ENCODE measurements around the gene ATG9A. TPM values are rescaled to one million over a fixed set of nuclear protein-coding genes. Genes with fewer than 3 reads are reported as not detected.

ATG9A gene
- total RNA-seq, 4 donors from 2014 or later, result 21.5 to 53.5 (median 45.9) TPM

DNA sequence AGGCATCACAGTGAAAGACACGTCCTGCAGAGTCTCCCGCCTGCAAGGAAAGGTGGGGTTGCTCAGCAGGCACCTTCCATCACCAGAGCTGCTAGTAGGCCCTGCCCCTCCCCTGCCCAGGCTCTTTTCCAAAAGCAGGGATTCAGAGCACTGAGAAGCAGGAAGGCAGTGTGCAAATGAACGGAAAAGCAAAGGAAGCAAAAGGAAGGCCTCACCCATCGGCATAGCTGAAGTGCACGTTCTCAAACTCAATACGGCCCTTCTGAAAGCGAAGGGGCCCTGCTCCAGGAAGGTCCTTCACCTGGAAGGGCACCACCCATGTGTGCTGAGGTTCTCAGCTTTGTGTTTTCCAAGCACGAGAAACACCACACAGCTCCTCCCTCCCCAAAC is 16.4 kb downstream of the ATG9A start:
- Histone ChIP-seq H3K9me3 (no peaks in the 10 kb centered on the region), H3K36me3 (no peaks in the 10 kb centered on the region), H3K4me3 (no peak overlapping the region), H3K27me3 (no peaks in the 10 kb centered on the region), H3K4me1 (peaks cover 0 to 6% of the 10 kb centered on the region in 2 donors), H3K27ac (no peak overlapping the region)
- no peak for DNase-seq
- TF ChIP-seq, protein P1, sequence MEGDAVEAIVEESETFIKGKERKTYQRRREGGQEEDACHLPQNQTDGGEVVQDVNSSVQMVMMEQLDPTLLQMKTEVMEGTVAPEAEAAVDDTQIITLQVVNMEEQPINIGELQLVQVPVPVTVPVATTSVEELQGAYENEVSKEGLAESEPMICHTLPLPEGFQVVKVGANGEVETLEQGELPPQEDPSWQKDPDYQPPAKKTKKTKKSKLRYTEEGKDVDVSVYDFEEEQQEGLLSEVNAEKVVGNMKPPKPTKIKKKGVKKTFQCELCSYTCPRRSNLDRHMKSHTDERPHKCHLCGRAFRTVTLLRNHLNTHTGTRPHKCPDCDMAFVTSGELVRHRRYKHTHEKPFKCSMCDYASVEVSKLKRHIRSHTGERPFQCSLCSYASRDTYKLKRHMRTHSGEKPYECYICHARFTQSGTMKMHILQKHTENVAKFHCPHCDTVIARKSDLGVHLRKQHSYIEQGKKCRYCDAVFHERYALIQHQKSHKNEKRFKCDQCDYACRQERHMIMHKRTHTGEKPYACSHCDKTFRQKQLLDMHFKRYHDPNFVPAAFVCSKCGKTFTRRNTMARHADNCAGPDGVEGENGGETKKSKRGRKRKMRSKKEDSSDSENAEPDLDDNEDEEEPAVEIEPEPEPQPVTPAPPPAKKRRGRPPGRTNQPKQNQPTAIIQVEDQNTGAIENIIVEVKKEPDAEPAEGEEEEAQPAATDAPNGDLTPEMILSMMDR (IDR thresholded peaks at IDR 0.05), result no peak
- no peak for TF ChIP-seq POLR2A (IDR thresholded peaks at IDR 0.05)
- intact Hi-C loops (cut with DNase I; ENCODE audit: low total_unique reads), result no loop called here

DNA sequence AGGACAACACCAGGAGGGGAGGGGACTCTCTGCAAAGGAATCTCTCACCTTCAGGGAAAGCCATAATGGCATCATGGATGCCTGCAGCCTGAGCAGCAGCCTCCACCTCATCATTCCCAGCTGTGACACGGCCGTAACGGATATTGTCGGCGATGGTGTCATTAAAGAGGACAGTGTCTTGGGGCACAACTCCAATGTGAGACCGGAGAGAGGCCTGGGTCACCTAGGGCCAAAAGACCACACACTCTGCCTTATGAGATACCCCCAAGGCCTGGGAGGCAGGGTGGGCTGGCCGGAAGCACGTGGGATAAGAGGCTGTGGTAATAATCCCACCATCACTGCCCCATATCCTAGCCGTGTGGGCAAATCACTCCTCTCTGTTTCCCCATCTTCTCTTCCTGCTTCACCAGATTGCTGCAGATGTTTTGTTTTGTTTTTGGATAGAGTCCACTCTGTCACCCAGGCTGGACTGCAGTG is 18.5 kb downstream of the ATG9A start:
- Histone ChIP-seq H3K36me3 (no peaks in the 10 kb centered on the region), H3K9me3 (no peaks in the 10 kb centered on the region), H3K4me3 (no peak overlapping the region), H3K27ac (no peak overlapping the region), H3K4me1 (peaks cover 0 to 7% of the 10 kb centered on the region in 2 donors), H3K27me3 (no peaks in the 10 kb centered on the region)
- TF ChIP-seq, protein P1 (IDR thresholded peaks at IDR 0.05), result no peak
- TF ChIP-seq POLR2A (IDR thresholded peaks at IDR 0.05), result no peak
- intact Hi-C loops (cut with DNase I; ENCODE audit: low total_unique reads), result no loop called here
- DNase-seq, result no peak

DNA sequence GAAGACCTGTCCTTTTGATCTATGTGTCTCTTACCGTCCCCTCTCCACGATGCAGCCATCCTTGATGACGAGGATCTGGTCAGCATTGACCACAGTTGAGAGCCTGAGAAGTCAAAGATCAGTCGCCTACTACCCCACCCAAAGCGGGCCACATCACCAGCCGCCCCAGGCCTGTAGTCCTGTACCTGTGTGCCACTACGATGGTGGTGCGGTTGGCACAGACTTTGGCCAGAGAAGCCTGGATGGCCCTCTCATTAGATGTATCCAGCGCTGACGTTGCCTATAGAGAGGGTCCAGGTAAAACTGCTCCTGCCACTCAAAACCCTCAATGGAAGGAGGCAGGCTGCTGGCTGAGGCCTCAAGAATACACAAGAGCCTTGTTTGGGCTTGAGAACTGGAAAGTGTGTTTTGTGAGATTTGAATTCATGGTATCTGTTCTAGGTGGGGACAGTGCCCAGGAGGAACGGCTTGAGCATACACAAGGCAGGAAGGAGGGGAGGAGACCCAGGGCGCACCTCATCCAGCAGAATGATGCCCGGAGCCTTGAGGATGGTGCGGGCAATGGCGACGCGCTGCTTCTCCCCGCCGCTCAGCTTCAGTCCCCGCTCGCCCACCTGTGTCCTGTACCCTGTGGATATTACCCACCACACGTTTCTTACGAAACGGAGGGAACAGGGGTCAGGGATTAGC is 19.1 kb downstream of the ATG9A start:
- TF ChIP-seq, protein P1 (IDR thresholded peaks at IDR 0.05), result no peak
- TF ChIP-seq POLR2A (IDR thresholded peaks at IDR 0.05), result no peak
- intact Hi-C loops (cut with DNase I; ENCODE audit: low total_unique reads), result no loop called here
- H3K27ac ChIP-seq, result no peak overlapping the region
- DNase-seq, result no peak
- no peaks in the 10 kb centered on the region for H3K36me3 ChIP-seq
- no peaks in the 10 kb centered on the region for H3K27me3 ChIP-seq
- no peaks in the 10 kb centered on the region for H3K9me3 ChIP-seq
- H3K4me1 ChIP-seq, result peaks cover 0 to 7% of the 10 kb centered on the region in 2 donors
- H3K4me3 ChIP-seq, result no peak overlapping the region

DNA sequence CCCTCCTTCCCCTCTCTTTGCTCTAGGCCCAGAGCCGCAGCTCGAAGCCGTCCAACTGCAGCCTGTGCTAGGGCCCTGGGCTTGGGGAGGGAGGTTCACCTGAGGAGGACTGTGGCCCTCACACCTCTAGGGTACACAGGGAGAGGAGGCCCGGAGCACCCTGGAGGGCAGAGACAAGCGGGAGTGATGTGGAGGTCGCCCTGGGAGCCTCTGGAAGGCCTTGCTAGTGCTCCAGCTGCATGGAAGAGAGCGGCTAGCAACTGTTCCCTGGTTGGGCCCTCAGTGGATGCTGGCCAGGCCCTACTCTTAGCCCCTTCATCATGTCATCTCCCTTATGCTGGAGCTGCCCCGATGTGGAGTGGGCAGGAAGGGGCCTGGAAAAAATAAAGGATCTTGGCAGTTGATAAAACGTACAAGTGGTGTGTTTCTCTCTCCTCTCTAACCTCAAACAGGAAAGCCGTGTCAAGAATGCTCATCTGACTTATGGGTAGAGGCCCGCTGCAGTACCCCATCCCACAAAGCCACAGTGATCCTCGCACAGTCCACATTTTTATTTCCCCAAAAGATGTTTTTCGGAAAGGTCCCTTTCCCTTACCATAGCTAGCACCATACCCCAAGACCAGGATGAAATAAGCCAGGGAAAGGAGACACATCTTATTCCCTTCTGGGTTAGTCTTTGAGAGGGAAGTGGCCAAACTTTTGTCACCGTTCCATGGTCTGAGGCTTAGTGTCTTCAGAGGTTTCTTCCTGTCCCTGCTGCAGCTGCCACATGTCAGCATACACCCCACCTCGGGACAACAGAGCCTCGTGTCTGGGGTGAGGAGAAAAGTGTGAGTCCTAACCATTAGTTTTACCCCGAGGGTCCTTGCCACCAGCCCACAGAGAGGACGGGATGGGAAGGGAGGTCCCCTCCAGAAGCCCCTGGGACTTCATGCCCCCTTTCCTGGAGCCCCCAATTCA is 19.9 kb downstream of the ATG9A start:
- H3K36me3 ChIP-seq, result no peaks in the 10 kb centered on the region

More for the DNA sequence above, 19.9 kb downstream of the ATG9A start:
- DNase-seq, result no peak
- Histone ChIP-seq H3K9me3 (no peaks in the 10 kb centered on the region), H3K27me3 (no peaks in the 10 kb centered on the region), H3K27ac (no peak overlapping the region), H3K4me1 (peaks cover 0 to 7% of the 10 kb centered on the region in 2 donors), H3K4me3 (no peak overlapping the region)
- intact Hi-C loops (cut with DNase I; ENCODE audit: low total_unique reads), result no loop called here
- TF ChIP-seq, protein P1 (IDR thresholded peaks at IDR 0.05), result no peak
- TF ChIP-seq POLR2A (IDR thresholded peaks at IDR 0.05), result no peak

Data from uterus (tissue), 4 donors.